Fibroblast of the aortic adventitia (primary cell): Measurements from ENCODE around the gene WDR77. TPM values are rescaled to one million over a fixed set of nuclear protein-coding genes. Genes with fewer than 3 reads are reported as not detected.

ENCODE experiments used
- DNase-seq: peaks from one replicate; pipeline ENCODE4 v3.0.0-alpha.2; 2010; ENCODE audit warnings: low read depth
- H3K4me3 ChIP-seq: 2 replicates; pipeline ENCODE4 v1.5.1; 2011; ENCODE audit warnings: low read depth, mild to moderate bottlenecking, control low read depth, low read length, moderate library complexity
- CTCF ChIP-seq: IDR thresholded peaks from 2 replicates; pipeline ENCODE4 v1.5.1; 2011; ENCODE audit warnings: mild to moderate bottlenecking, low read length, control low read depth, inconsistent platforms; ENCODE audit not compliant: insufficient read depth
- total RNA-seq: library from RNA; depleted of rRNA; stranded (reverse); fragments of >200 nt; gene quantifications from 2 replicates; pipeline ENCODE4 v1.2.3, GENCODE V29; 2012; ENCODE audit warnings: low replicate concordance

WDR77 gene
- total RNA-seq, 1 donor = 22.1 TPM

DNA sequence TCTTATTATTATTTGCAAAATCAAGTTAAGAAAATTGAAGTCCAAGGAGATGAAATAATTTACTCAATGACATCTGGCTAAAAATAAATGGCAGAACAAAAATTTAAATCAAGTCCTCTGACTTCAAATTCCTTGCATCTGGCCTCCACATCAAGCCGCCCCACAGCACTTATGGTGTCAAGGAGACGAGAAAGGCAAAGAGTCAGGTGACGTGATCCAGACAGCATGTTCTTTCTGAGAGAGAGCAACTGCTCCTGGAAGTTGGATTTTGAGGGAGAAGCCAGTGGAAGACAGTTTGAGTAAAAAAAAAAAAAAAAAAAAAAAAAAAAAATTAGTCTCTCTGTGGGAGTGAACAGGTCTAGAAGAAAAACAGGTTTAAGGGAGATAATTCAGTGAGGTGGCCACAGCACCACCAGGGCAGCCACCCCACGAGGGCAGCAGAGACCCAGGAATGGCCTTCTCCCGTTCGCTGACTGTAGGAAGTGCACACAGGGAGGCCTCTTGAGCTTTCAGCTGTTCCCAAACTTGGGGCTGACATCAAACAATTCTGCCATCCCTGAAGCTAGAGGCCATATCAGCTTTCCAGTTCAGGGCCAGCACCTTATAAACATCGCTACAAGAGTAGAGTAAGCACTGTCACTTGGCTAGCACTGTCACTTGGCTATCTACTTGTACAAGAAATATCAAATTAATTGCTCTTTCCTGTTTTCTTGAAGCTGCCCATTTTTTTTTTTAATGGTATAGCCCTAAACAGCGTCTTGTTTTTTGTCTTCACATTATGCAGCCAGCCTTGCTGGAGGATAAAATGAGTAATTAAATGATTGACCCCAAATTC is 32.5 kb upstream of the WDR77 start:
- H3K4me3 ChIP-seq = no peak overlapping the region
- peak; percentile 80 for TF ChIP-seq CTCF
- DNase-seq = peak; percentile 69

GRCh38 chr1:111480674-111481073 is 31.6 kb upstream of the WDR77 start:
- TF ChIP-seq CTCF = no peak
- no peak overlapping the region for H3K4me3 ChIP-seq
- no peak for DNase-seq

DNA sequence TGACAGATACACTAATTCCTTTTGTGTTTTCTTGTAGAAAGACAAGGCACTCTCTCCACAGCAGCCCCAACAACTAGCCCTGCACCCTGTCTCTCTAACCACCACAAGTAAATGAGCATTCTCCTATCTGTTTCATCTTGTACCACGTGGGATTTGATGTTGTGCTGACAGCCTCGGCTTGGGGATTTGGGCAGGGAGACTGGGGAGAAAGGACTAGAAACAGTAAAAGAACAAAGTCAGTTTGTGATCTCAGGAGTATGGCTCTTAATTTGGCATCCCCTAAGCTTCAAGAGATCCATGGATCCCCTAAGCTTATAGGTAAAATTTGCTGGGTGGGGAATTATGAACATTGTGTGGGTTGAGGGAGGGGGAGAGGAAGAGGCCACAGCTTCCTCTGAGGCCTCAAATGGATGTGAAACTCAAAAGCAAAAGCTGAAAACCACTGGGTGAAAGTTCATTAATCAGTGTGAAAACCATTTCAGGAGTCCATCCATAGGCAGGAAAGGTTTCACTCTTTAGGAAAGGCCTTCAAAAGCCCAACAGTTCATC is 27.8 kb upstream of the WDR77 start:
- no peak for DNase-seq
- no peak for TF ChIP-seq CTCF
- no peak overlapping the region for H3K4me3 ChIP-seq

DNA sequence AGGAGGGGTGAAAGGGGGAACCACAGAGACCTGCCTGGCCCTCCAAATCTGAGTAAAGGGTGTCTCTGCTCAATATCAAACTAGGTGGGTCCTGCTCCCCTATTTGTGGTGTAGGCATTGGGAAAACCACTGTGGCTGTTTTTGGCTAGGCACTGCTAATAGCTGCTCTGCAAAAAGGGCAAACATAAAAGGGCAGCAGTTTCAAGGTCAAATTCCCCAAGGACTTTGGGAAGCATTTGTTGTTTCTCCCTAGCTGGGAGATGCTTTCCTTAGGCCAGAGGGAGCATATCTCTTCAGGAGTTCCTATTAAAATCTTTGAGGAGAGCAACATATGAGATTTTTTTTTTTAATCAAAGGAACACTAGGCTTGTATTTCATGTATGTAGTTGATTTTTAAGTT is 27.2 kb upstream of the WDR77 start:
- DNase-seq = no peak
- no peak for TF ChIP-seq CTCF
- no peak overlapping the region for H3K4me3 ChIP-seq

- DNase-seq = no peak
- TF ChIP-seq CTCF = no peak
- H3K4me3 ChIP-seq = no peak overlapping the region
Observed at GRCh38 chr1:111475701-111476100, 26.6 kb upstream of the WDR77 start.

- no peak for TF ChIP-seq CTCF
- DNase-seq = no peak
- no peak overlapping the region for H3K4me3 ChIP-seq
Observed at GRCh38 chr1:111474521-111474920, 25.5 kb upstream of the WDR77 start.
